ENCODE data around the gene CHST12. TPM values are rescaled to one million over a fixed set of nuclear protein-coding genes. Genes with fewer than 3 reads are reported as not detected.
A peak's percentile ranks its signal among the peaks of the same experiment; 100 is the strongest.

CHST12 gene
- total and polyA plus RNA-seq, 7 donors = 6.6 to 12.0 (median 8.2) TPM

- WGBS, 3 donors = 69 to 79% (median 71%) methylated on average over 10 of the region's 10 CpGs
- intact Hi-C loops (cut with DNase I) = no loop called here
- H3K4me3 ChIP-seq = no peak overlapping the region
- no peak for ATAC-seq
- no peak overlapping the region for H3K27ac ChIP-seq
- no peak for TF ChIP-seq CTCF (IDR thresholded peaks at IDR 0.05)
- no peaks in the 10 kb centered on the region for H3K36me3 ChIP-seq (ENCODE audit: insufficient read depth in 1 of 2, low read depth in 1 of 2)
- H3K9me3 ChIP-seq = peaks cover 4% of the 10 kb centered on the region
- no peaks in the 10 kb centered on the region for H3K27me3 ChIP-seq (ENCODE audit: insufficient read depth in 3 of 3, low read length in 2 of 3)
- DNase-seq = no peak
- no peaks in the 10 kb centered on the region for H3K4me1 ChIP-seq
Measured at GRCh38 chr7:2425749-2426148, 22.3 kb downstream of the CHST12 start.

GRCh38 chr7:2431260-2431867, 28.0 kb downstream of the CHST12 start:
- Histone ChIP-seq H3K4me1 (no peaks in the 10 kb centered on the region), H3K36me3 (ENCODE audit: insufficient read depth in 1 of 2, low read depth in 1 of 2) (peaks cover 0 to 33% of the 10 kb centered on the region in 2 donors), H3K4me3 (no peak overlapping the region), H3K27me3 (ENCODE audit: insufficient read depth in 3 of 3, low read length in 2 of 3) (no peaks in the 10 kb centered on the region), H3K9me3 (peaks cover 10% of the 10 kb centered on the region), H3K27ac (no peak overlapping the region)
- peak; percentile 18 for TF ChIP-seq CTCF (IDR thresholded peaks at IDR 0.05)
- intact Hi-C loops (cut with DNase I) = no loop called here
- WGBS, 3 donors = 85 to 95% (median 87%) methylated on average over 3 of the region's 3 CpGs
- DNase-seq = no peak
- ATAC-seq = no peak

- ATAC-seq (no peak), DNase-seq (no peak)
- Histone ChIP-seq H3K9me3 (peaks cover 10% of the 10 kb centered on the region), H3K27me3 (ENCODE audit: insufficient read depth in 3 of 3, low read length in 2 of 3) (no peaks in the 10 kb centered on the region), H3K4me1 (no peaks in the 10 kb centered on the region), H3K27ac (no peak overlapping the region), H3K36me3 (ENCODE audit: insufficient read depth in 1 of 2, low read depth in 1 of 2) (peaks cover 0 to 38% of the 10 kb centered on the region in 2 donors), H3K4me3 (no peak overlapping the region)
- TF ChIP-seq CTCF (IDR thresholded peaks at IDR 0.05) = no peak
- intact Hi-C loops (cut with DNase I) = no loop called here
- WGBS, 3 donors = 96 to 97% (median 96%) methylated on average over 78 to 85 of the region's 85 CpGs
Measured at GRCh38 chr7:2432910-2433712, 29.7 kb downstream of the CHST12 start.

GRCh38 chr7:2433713-2434550, 30.5 kb downstream of the CHST12 start:
- DNase-seq = no peak
- Histone ChIP-seq H3K4me1 (no peaks in the 10 kb centered on the region), H3K27ac (no peak overlapping the region), H3K36me3 (ENCODE audit: insufficient read depth in 1 of 2, low read depth in 1 of 2) (peaks cover 0 to 38% of the 10 kb centered on the region in 2 donors), H3K4me3 (no peak overlapping the region), H3K27me3 (ENCODE audit: insufficient read depth in 3 of 3, low read length in 2 of 3) (no peaks in the 10 kb centered on the region), H3K9me3 (peaks cover 10% of the 10 kb centered on the region)
- no peak for ATAC-seq
- TF ChIP-seq CTCF (IDR thresholded peaks at IDR 0.05) = no peak
- WGBS, 3 donors = 91 to 93% (median 91%) methylated on average over 42 of the region's 42 CpGs
- intact Hi-C loops (cut with DNase I) = no loop called here

All from psoas muscle (tissue), 8 donors.